Body of pancreas (tissue), 4 donors: Measurements from ENCODE around the gene SPDYE1. TPM values are rescaled to one million over a fixed set of nuclear protein-coding genes. Genes with fewer than 3 reads are reported as not detected.

Experiments
- ATAC-seq: fragments of 150-250 bp; one replicate; pipeline ENCODE4 v1.9.1; 2016
- DNase-seq, 4 donors: peaks; one replicate each; pipeline ENCODE4 v3.0.0-alpha.2; 2019
- H3K27ac ChIP-seq, 4 donors: fragments of 200-600 bp; sonication (generic); 1 replicate in 3 of 4; 2 replicates in 1 of 4; pipeline versions ENCODE4 v1.5.1 to v1.6.1; 2016 to 2019; ENCODE audit warnings: mild to moderate bottlenecking in 1 of 4, mixed read lengths in 1 of 4, moderate library complexity in 1 of 4
- H3K27me3 ChIP-seq, 2 donors: fragments of 200-600 bp; sonication (generic); one replicate each; pipeline ENCODE4 v1.6.0; 2016; ENCODE audit warnings: mild to moderate bottlenecking in 1 of 2
- H3K36me3 ChIP-seq, 2 donors: fragments of 200-600 bp; sonication (generic); replicated peaks in 1 of 2; 2 replicates each; pipeline ENCODE4 v1.5.1; 2016; ENCODE audit warnings: low read depth in 2 of 2; ENCODE audit not compliant: insufficient read depth in 1 of 2
- H3K4me1 ChIP-seq: fragments of 200-600 bp; sonication (generic); one replicate; pipeline ENCODE4 v1.6.0; 2016
- H3K4me3 ChIP-seq, 2 donors: fragments of 200-600 bp; sonication (generic); 1 replicate in 1 of 2; 2 replicates in 1 of 2; pipeline ENCODE4 v1.5.1; 2016 to 2019
- H3K9me3 ChIP-seq, 3 donors: fragments of 200-600 bp; sonication (generic); 1 replicate in 2 of 3; 2 replicates in 1 of 3; pipeline ENCODE4 v1.5.1; 2016
- CTCF ChIP-seq, 7 experiments: fragments of 450-650 bp in 4 of 7; fragments of 200-600 bp in 3 of 7; sonication (generic) in 3 of 7; IDR thresholded peaks; one replicate each; pipeline ENCODE4 v1.5.1; 2016 to 2019; ENCODE audit warnings: antibody characterized with exemption in 7 of 7
- POLR2A ChIP-seq, 3 donors: fragments of 450-650 bp; IDR thresholded peaks; one replicate each; pipeline ENCODE4 v1.6.1; 2016; ENCODE audit warnings: antibody characterized with exemption in 3 of 3, mild to moderate bottlenecking in 2 of 3
- WGBS, 2 donors: methylation state at CpG; one replicate each; pipeline ENCODE4 v1.1.5; 2017; 5-methylcytosine and 5-hydroxymethylcytosine counted together
- intact Hi-C: fragments of 100-400 bp; cut with DNase I; formaldehyde crosslinking; loops from one replicate; pipeline ENCODE4 v1.15.1; 2023
- total RNA-seq, 2 donors: library from RNA; depleted of rRNA; stranded (reverse); fragments of >200 nt; gene quantifications; one replicate each; pipeline ENCODE4 v1.1.0, GENCODE V29; 2016

SPDYE1 gene
- total RNA-seq, 2 donors from 2014 or later, result not detected

DNA sequence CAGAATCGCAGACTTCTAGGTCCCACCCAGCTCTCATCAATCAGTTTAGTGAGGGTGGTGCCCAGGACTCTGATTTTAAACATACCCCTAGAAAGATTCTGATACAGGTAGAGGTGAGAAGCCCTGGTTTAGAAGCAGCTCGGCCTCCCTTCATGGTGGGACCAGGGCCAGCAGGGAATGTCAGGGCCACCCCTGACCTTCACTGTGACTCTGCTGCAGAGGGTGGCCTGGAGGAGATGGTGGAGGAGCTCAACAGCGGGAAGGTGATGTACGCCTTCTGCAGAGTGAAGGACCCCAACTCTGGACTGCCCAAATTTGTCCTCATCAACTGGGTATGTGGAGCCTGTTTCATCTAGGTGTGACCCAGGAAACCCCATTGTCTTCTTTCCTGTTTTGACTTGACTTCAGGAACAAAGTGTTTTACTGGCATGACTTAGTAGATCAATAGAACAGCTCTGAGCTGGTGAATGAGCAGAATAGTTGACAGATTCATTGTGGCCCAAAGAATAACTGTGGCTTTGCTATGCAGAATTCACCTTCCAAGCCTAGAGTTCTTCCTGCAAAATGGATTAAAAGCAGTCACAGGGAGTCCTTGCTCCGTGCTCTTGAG lies 54.0 kb downstream of the SPDYE1 start:
- Histone ChIP-seq H3K27ac (no peak overlapping the region), H3K4me3 (no peak overlapping the region), H3K9me3 (no peaks in the 10 kb centered on the region), H3K36me3 (peaks cover 0 to 21% of the 10 kb centered on the region in 2 donors), H3K27me3 (no peaks in the 10 kb centered on the region), H3K4me1 (peaks cover 5% of the 10 kb centered on the region)
- intact Hi-C loops, result no loop called here
- ATAC-seq (no peak), DNase-seq (no peak)
- no peak for TF ChIP-seq CTCF (IDR thresholded peaks at IDR 0.05)
- TF ChIP-seq POLR2A (IDR thresholded peaks at IDR 0.05), result no peak
- WGBS, 2 donors, result 90 to 93% methylated on average over 5 of the region's 5 CpGs

GRCh38 chr7:44052771-44053365 lies 55.2 kb downstream of the SPDYE1 start:
- intact Hi-C loops, result no loop called here
- no peak overlapping the region for H3K27ac ChIP-seq
- H3K9me3 ChIP-seq, result no peaks in the 10 kb centered on the region
- TF ChIP-seq CTCF (IDR thresholded peaks at IDR 0.05) (no peak), POLR2A (IDR thresholded peaks at IDR 0.05) (no peak)
- no peaks in the 10 kb centered on the region for H3K27me3 ChIP-seq
- WGBS, 2 donors, result 91 to 92% methylated on average over 8 to 10 of the region's 12 CpGs
- H3K4me3 ChIP-seq, result no peak overlapping the region
- peaks cover 1 to 30% of the 10 kb centered on the region in 2 donors for H3K36me3 ChIP-seq
- ATAC-seq (no peak), DNase-seq (peak in 1 of 4 donors; percentile 3)
- no peaks in the 10 kb centered on the region for H3K4me1 ChIP-seq

DNA sequence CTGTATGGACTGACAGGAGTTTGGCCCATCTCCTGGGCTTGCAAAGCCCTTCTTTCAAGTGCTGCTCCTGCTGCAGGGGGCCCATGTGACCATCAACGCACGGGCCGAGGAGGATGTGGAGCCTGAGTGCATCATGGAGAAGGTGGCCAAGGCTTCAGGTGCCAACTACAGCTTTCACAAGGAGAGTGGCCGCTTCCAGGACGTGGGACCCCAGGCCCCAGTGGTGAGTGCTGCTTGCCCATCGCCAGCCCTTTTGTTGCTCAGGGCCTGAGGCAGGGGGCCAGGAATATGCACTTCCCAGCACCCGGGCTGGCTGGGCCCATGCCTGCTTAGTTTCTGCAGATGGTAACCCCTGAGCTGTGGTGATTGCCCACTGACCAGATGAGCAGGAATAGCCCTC lies 59.0 kb downstream of the SPDYE1 start:
- TF ChIP-seq CTCF (IDR thresholded peaks at IDR 0.05), result no peak
- no peak for TF ChIP-seq POLR2A (IDR thresholded peaks at IDR 0.05)
- Histone ChIP-seq H3K4me1 (no peaks in the 10 kb centered on the region), H3K27ac (no peak overlapping the region), H3K36me3 (peaks cover 20 to 57% of the 10 kb centered on the region in 2 donors), H3K4me3 (no peak overlapping the region), H3K27me3 (no peaks in the 10 kb centered on the region), H3K9me3 (no peaks in the 10 kb centered on the region)
- DNase-seq (peak in 1 of 4 donors; percentile 4), ATAC-seq (no peak)
- WGBS, 2 donors, result 94 to 100% methylated on average over 1 to 7 of the region's 7 CpGs
- intact Hi-C loops, result no loop called here

DNA sequence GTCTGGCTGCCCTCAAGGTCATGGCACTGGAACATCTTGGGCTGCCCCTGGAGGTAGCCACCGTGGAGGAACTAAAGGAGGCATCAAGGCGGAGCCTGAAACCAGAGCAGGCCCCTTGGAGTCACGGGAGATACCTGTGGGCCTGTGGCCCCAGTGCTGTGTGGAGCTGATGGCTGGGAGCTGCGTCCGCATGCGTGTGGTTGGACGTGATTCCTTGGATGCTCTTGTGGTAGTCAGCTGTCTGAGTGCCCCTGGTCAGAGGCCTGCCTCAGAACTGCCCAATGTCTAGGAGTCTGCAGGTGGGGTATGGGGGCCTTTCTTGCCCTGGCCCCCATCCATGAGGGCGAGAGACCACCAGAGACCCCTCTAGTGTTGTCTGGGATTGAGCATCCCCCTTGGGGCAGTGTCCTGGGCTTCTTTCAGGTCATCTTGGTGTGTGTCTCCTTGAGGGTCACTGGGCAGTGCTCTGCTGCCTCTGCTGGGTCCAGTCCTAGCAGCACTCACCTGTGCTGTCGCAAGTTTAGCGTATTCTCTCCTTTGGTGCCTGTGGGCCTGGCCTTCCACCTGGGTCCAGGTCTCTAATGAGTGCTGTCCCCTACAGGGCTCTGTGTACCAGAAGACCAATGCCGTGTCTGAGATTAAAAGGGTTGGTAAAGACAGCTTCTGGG lies 59.6 kb downstream of the SPDYE1 start:
- Histone ChIP-seq H3K27ac (no peak overlapping the region), H3K27me3 (no peaks in the 10 kb centered on the region), H3K36me3 (peaks cover 20 to 53% of the 10 kb centered on the region in 2 donors), H3K4me1 (no peaks in the 10 kb centered on the region), H3K4me3 (no peak overlapping the region), H3K9me3 (no peaks in the 10 kb centered on the region)
- DNase-seq (peak in 2 of 4 donors; percentile 3 to 7), ATAC-seq (no peak)
- no peak for TF ChIP-seq CTCF (IDR thresholded peaks at IDR 0.05)
- TF ChIP-seq POLR2A (IDR thresholded peaks at IDR 0.05), result no peak
- intact Hi-C loops, result no loop called here
- 85 to 95% methylated on average over 9 to 11 of the region's 11 CpGs for WGBS, 2 donors
